ENCODE results near the gene LAMB1. TPM values are rescaled to one million over a fixed set of nuclear protein-coding genes. Genes with fewer than 3 reads are reported as not detected.

LAMB1 gene
- total and polyA plus RNA-seq, 2 of the 13 experiments (the other 11 are each of a cell fraction or from before 2014, with no cell fraction given): 109 to 124 TPM

DNA sequence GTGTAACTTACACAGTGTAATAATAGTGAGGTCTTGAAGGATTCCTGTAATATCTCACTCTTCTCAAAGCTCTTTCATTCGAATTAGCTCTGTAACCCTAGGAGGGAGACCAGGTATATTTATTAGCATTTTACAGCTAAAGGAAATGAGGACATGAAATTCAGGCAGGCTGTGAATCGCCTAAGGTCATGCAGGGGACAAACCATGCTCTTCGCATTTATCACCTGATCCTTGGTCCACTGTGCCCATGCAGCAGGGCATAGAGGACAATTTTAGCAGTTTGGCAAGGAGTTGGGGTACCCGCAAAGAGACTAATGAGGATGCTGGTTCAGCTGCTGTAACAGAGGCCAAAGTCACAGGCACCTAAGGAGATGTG is 14.8 kb upstream of the LAMB1 start:
- peaks cover 61% of the 10 kb centered on the region for H3K4me1 ChIP-seq (ENCODE audit: insufficient read depth, low read length)
- in situ Hi-C loops (cut with HindIII; ENCODE audit: extremely low pct_ligation_motif_present, low pct_unique_long_range_greater_than_20kb): no loop called here
- H3K27me3 ChIP-seq (ENCODE audit: control insufficient read depth in 1 of 2, insufficient read depth in 2 of 2, low read length in 2 of 2): peaks cover 0 to 7% of the 10 kb centered on the region in 2 experiments; a peak in 3 of 5 replicates
- no peak overlapping the region for H3K27ac ChIP-seq (ENCODE audit: extremely low read length, insufficient read depth, low read length)
- no peaks in the 10 kb centered on the region for H3K79me2 ChIP-seq (ENCODE audit: insufficient read depth, low read length)
- no peaks in the 10 kb centered on the region for H3K36me3 ChIP-seq (replicated peaks in 1 of 2; ENCODE audit: control insufficient read depth in 1 of 2, insufficient read depth in 2 of 2, low read length in 2 of 2)
- H3K4me3 ChIP-seq (replicated peaks in 1 of 3; ENCODE audit: insufficient read depth in 1 of 3, low read depth in 2 of 3, low read length in 3 of 3): no peak overlapping the region
- no peaks in the 10 kb centered on the region for H4K20me1 ChIP-seq (ENCODE audit: insufficient read depth, low read length)
- DNase-seq (ENCODE audit: low spot score): no peak
- no peak overlapping the region for H3K4me2 ChIP-seq (ENCODE audit: low read depth, low read length)
- ChIA-PET CTCF (ENCODE audit: low intra/inter-chr PET ratio, low total read pairs) (no interaction called here), POLR2A (no interaction called here)
- no peak overlapping the region for H3K9ac ChIP-seq (ENCODE audit: insufficient read depth, low read depth, low read length)
- H3K9me3 ChIP-seq (ENCODE audit: low read length): no peaks in the 10 kb centered on the region
- no peak for TF ChIP-seq TOPORS (CRISPR knock-in tag; IDR thresholded peaks at IDR 0.05)
- TF ChIP-seq, protein P1, sequence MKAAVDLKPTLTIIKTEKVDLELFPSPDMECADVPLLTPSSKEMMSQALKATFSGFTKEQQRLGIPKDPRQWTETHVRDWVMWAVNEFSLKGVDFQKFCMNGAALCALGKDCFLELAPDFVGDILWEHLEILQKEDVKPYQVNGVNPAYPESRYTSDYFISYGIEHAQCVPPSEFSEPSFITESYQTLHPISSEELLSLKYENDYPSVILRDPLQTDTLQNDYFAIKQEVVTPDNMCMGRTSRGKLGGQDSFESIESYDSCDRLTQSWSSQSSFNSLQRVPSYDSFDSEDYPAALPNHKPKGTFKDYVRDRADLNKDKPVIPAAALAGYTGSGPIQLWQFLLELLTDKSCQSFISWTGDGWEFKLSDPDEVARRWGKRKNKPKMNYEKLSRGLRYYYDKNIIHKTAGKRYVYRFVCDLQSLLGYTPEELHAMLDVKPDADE (CRISPR knock-in tag; IDR thresholded peaks at IDR 0.05): no peak
- TF ChIP-seq ZNF660 (CRISPR knock-in tag; IDR thresholded peaks at IDR 0.05; ENCODE audit: borderline replicate concordance, low read depth): no peak
- TF ChIP-seq ZNF577 (CRISPR knock-in tag; IDR thresholded peaks at IDR 0.05; ENCODE audit: borderline replicate concordance, low read depth): no peak
- no peak for TF ChIP-seq ZNF709 (CRISPR knock-in tag; IDR thresholded peaks at IDR 0.05)
- TF ChIP-seq NCOA1 (CRISPR knock-in tag; IDR thresholded peaks at IDR 0.05): no peak
- TF ChIP-seq SATB2 (CRISPR knock-in tag; IDR thresholded peaks at IDR 0.05): no peak
- no peak overlapping the region for H2AFZ ChIP-seq (ENCODE audit: low read length)
- WGBS (ENCODE audit: low lambda C conversion rate): 39% methylated on average over 4 of the region's 4 CpGs
- no peak for FAIRE-seq
- intact Hi-C loops (cut with micrococcal nuclease; ENCODE audit: unreplicated experiment): loop anchor here (1.0 to 10.0 kb wide), 3 partner anchors 78 to 273 kb away; partner anchors contain the start of genes CBLL1 and DLD
- no TSS peak for BruUV-seq (replicated peaks)
- no peak for ATAC-seq

Data from HepG2 (cell line).